ENCODE data around the gene RAB40C. TPM values are rescaled to one million over a fixed set of nuclear protein-coding genes. Genes with fewer than 3 reads are reported as not detected.

The RAB40C gene
- total and polyA plus RNA-seq, 9 of the 15 experiments (the other 6 are each of a cell fraction or from before 2014, with no cell fraction given), result 0.17 to 23.4 (median 8.7) TPM

- TF ChIP-seq MYBL2 (IDR thresholded peaks at IDR 0.05; ENCODE audit: low read depth) (no peak; the same call in 1 of the 2 replicates), MYBL2 (CRISPR knock-in tag; IDR thresholded peaks at IDR 0.05; ENCODE audit: borderline replicate concordance) (no peak), CGGBP1 (CRISPR knock-in tag; IDR thresholded peaks at IDR 0.05) (peak; percentile 86; the same call in 1 of the 2 replicates), TCF7 (IDR thresholded peaks at IDR 0.05; ENCODE audit: borderline replicate concordance) (no peak; the same call in 1 of the 2 replicates), ZC3H11A (IDR thresholded peaks at IDR 0.05; ENCODE audit: low read depth, low read length) (peak; percentile 36; the same call in 1 of the 2 replicates), STAG1 (CRISPR knock-in tag; IDR thresholded peaks at IDR 0.05; ENCODE audit: borderline replicate concordance) (no peak), GABPB1 (CRISPR knock-in tag; IDR thresholded peaks at IDR 0.05) (peak; percentile 85), RNF2 (IDR thresholded peaks at IDR 0.05) (peak; percentile 64), NEUROD1 (IDR thresholded peaks at IDR 0.05; ENCODE audit: borderline replicate concordance, low read depth, low read length, partially characterized antibody) (peak; percentile 80), PATZ1 (CRISPR knock-in tag; IDR thresholded peaks at IDR 0.05; ENCODE audit: borderline replicate concordance) (no peak), NCOA6 (IDR thresholded peaks at IDR 0.05) (peak; percentile 95), FOXA1 (IDR thresholded peaks at IDR 0.05; ENCODE audit: borderline replicate concordance) (no peak), ZNF830 (CRISPR knock-in tag; IDR thresholded peaks at IDR 0.05) (no peak), CHAMP1 (IDR thresholded peaks at IDR 0.05) (no peak), ETS2 (tag; IDR thresholded peaks at IDR 0.05; ENCODE audit: borderline replicate concordance, poor library complexity, severe bottlenecking) (no peak), BRF1 (IDR thresholded peaks at IDR 0.05; ENCODE audit: borderline replicate concordance, extremely low read depth, insufficient read length) (peak; percentile 80), ZNF3 (CRISPR knock-in tag; IDR thresholded peaks at IDR 0.05) (no peak), ZFPM2 (CRISPR knock-in tag; IDR thresholded peaks at IDR 0.05) (no peak), SLC30A9 (CRISPR knock-in tag; IDR thresholded peaks at IDR 0.05) (no peak), SP2 (IDR thresholded peaks at IDR 0.05; ENCODE audit: extremely low read depth, low read depth, low read length, poor library complexity, severe bottlenecking) (no peak), DMBX1 (CRISPR knock-in tag; IDR thresholded peaks at IDR 0.05; ENCODE audit: borderline replicate concordance) (peak; percentile 38; the same call in 1 of the 2 replicates), ZNF133 (CRISPR knock-in tag; IDR thresholded peaks at IDR 0.05) (no peak)
- TF ChIP-seq, protein P1, sequence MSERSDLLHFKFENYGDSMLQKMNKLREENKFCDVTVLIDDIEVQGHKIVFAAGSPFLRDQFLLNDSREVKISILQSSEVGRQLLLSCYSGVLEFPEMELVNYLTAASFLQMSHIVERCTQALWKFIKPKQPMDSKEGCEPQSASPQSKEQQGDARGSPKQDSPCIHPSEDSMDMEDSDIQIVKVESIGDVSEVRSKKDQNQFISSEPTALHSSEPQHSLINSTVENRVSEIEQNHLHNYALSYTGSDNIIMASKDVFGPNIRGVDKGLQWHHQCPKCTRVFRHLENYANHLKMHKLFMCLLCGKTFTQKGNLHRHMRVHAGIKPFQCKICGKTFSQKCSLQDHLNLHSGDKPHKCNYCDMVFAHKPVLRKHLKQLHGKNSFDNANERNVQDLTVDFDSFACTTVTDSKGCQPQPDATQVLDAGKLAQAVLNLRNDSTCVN (CRISPR knock-in tag; IDR thresholded peaks at IDR 0.05), result no peak
Observed at GRCh38 chr16:636206-637080, 46.6 kb downstream of the RAB40C start, which contains the start of gene METTL26 (continued).
